HL-60 (cell line): ENCODE measurements around the gene OGFOD3.

Experiments
- GABPA ChIP-seq: IDR thresholded peaks from 2 replicates; pipeline ENCODE4 v1.6.1; 2012; ENCODE audit warnings: low read depth
- POLR2AphosphoS5 ChIP-seq: IDR thresholded peaks from 2 replicates; pipeline ENCODE4 v1.6.1; 2012; ENCODE audit warnings: low read depth
- SPI1 ChIP-seq: IDR thresholded peaks from 2 replicates; pipeline ENCODE4 v1.6.1; 2012; ENCODE audit warnings: low read depth, mild to moderate bottlenecking, borderline replicate concordance
- TF ChIP-seq, protein P1 (sequence below): IDR thresholded peaks from one replicate; pipeline ENCODE4 v1.5.1; 2011; ENCODE audit warnings: low read length, control low read depth, inconsistent platforms; ENCODE audit not compliant: insufficient read depth
- TF ChIP-seq, protein P2 (sequence below): IDR thresholded peaks from 2 replicates; pipeline ENCODE4 v1.6.1; 2012; ENCODE audit warnings: low read depth; ENCODE audit not compliant: insufficient replicate concordance

- TF ChIP-seq POLR2AphosphoS5 (no peak), GABPA (no peak), SPI1 (no peak)
- TF ChIP-seq, protein P1, sequence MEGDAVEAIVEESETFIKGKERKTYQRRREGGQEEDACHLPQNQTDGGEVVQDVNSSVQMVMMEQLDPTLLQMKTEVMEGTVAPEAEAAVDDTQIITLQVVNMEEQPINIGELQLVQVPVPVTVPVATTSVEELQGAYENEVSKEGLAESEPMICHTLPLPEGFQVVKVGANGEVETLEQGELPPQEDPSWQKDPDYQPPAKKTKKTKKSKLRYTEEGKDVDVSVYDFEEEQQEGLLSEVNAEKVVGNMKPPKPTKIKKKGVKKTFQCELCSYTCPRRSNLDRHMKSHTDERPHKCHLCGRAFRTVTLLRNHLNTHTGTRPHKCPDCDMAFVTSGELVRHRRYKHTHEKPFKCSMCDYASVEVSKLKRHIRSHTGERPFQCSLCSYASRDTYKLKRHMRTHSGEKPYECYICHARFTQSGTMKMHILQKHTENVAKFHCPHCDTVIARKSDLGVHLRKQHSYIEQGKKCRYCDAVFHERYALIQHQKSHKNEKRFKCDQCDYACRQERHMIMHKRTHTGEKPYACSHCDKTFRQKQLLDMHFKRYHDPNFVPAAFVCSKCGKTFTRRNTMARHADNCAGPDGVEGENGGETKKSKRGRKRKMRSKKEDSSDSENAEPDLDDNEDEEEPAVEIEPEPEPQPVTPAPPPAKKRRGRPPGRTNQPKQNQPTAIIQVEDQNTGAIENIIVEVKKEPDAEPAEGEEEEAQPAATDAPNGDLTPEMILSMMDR = no peak
- TF ChIP-seq, protein P2, sequence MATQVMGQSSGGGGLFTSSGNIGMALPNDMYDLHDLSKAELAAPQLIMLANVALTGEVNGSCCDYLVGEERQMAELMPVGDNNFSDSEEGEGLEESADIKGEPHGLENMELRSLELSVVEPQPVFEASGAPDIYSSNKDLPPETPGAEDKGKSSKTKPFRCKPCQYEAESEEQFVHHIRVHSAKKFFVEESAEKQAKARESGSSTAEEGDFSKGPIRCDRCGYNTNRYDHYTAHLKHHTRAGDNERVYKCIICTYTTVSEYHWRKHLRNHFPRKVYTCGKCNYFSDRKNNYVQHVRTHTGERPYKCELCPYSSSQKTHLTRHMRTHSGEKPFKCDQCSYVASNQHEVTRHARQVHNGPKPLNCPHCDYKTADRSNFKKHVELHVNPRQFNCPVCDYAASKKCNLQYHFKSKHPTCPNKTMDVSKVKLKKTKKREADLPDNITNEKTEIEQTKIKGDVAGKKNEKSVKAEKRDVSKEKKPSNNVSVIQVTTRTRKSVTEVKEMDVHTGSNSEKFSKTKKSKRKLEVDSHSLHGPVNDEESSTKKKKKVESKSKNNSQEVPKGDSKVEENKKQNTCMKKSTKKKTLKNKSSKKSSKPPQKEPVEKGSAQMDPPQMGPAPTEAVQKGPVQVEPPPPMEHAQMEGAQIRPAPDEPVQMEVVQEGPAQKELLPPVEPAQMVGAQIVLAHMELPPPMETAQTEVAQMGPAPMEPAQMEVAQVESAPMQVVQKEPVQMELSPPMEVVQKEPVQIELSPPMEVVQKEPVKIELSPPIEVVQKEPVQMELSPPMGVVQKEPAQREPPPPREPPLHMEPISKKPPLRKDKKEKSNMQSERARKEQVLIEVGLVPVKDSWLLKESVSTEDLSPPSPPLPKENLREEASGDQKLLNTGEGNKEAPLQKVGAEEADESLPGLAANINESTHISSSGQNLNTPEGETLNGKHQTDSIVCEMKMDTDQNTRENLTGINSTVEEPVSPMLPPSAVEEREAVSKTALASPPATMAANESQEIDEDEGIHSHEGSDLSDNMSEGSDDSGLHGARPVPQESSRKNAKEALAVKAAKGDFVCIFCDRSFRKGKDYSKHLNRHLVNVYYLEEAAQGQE = no peak
These were observed 33.8 kb upstream of the OGFOD3 start for GRCh38 chr17:82452162-82452561.
